Tibial artery (tissue), 4 donors: ENCODE measurements around the gene GCKR.
"Not testable (repeated sequence)": the region's sequence is repeated elsewhere in the genome, so short reads cannot be mapped to it uniquely, and the experiment has no call there.

Experiments used
- DNase-seq, 2 donors: peaks; one replicate each; pipeline ENCODE4 v3.0.0-alpha.2; 2019
- H3K27ac ChIP-seq, 2 donors: fragments of 200-600 bp; sonication (generic) in 1 of 2; 1 replicate in 1 of 2; 2 replicates in 1 of 2; pipeline ENCODE4 v1.5.1; 2018 to 2019; ENCODE audit warnings: mild to moderate bottlenecking in 1 of 2
- H3K27me3 ChIP-seq, 2 donors: fragments of 200-600 bp; sonication (generic) in 1 of 2; one replicate each; pipeline versions ENCODE4 v1.5.1 to v1.6.0; 2016 to 2019
- H3K36me3 ChIP-seq, 3 donors: fragments of 200-600 bp; sonication (generic) in 2 of 3; one replicate each; pipeline ENCODE4 v1.5.1; 2016 to 2019; ENCODE audit warnings: mild to moderate bottlenecking in 2 of 3
- H3K4me1 ChIP-seq, 4 donors: fragments of 200-600 bp; sonication (generic) in 2 of 4; 1 replicate in 3 of 4; 2 replicates in 1 of 4; pipeline ENCODE4 v1.5.1; 2016 to 2019
- H3K4me3 ChIP-seq, 2 donors: fragments of 200-600 bp; sonication (generic) in 1 of 2; 1 replicate in 1 of 2; 2 replicates in 1 of 2; pipeline ENCODE4 v1.5.1; 2018 to 2019; ENCODE audit warnings: mild to moderate bottlenecking in 2 of 2
- H3K9me3 ChIP-seq, 3 donors: fragments of 200-600 bp; sonication (generic) in 1 of 3; one replicate each; pipeline ENCODE4 v1.5.1; 2016 to 2019
- intact Hi-C: fragments of 100-400 bp; cut with DNase I; formaldehyde crosslinking; loops from one replicate; pipeline ENCODE4 v1.15.0; 2023; ENCODE audit warnings: low total_unique reads
- TF ChIP-seq, protein P1 (sequence below), 2 experiments: fragments of 200-600 bp in 1 of 2; fragments of 450-650 bp in 1 of 2; IDR thresholded peaks; one replicate each; pipeline ENCODE4 v1.5.1; 2017 to 2019; ENCODE audit warnings: antibody characterized with exemption in 2 of 2, mild to moderate bottlenecking in 1 of 2, moderate library complexity in 1 of 2

The GCKR gene

GRCh38 chr2:27527182-27527581, 30.5 kb downstream of the GCKR start:
- peaks cover 0 to 12% of the 10 kb centered on the region in 2 donors for H3K27me3 ChIP-seq
- H3K27ac ChIP-seq = no peak overlapping the region
- no peaks in the 10 kb centered on the region for H3K9me3 ChIP-seq
- no peaks in the 10 kb centered on the region for H3K36me3 ChIP-seq
- intact Hi-C loops = no loop called here
- TF ChIP-seq, protein P1, sequence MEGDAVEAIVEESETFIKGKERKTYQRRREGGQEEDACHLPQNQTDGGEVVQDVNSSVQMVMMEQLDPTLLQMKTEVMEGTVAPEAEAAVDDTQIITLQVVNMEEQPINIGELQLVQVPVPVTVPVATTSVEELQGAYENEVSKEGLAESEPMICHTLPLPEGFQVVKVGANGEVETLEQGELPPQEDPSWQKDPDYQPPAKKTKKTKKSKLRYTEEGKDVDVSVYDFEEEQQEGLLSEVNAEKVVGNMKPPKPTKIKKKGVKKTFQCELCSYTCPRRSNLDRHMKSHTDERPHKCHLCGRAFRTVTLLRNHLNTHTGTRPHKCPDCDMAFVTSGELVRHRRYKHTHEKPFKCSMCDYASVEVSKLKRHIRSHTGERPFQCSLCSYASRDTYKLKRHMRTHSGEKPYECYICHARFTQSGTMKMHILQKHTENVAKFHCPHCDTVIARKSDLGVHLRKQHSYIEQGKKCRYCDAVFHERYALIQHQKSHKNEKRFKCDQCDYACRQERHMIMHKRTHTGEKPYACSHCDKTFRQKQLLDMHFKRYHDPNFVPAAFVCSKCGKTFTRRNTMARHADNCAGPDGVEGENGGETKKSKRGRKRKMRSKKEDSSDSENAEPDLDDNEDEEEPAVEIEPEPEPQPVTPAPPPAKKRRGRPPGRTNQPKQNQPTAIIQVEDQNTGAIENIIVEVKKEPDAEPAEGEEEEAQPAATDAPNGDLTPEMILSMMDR (IDR thresholded peaks at IDR 0.05) = no peak
- no peak overlapping the region for H3K4me3 ChIP-seq
- DNase-seq = no peak
- H3K4me1 ChIP-seq = no peaks in the 10 kb centered on the region

GRCh38 chr2:27531983-27532382, 35.3 kb downstream of the GCKR start:
- no peaks in the 10 kb centered on the region for H3K9me3 ChIP-seq
- DNase-seq = no peak
- TF ChIP-seq, protein P1 (IDR thresholded peaks at IDR 0.05) = no peak
- no peaks in the 10 kb centered on the region for H3K4me1 ChIP-seq
- no peak overlapping the region for H3K4me3 ChIP-seq
- H3K27ac ChIP-seq = no peak overlapping the region
- intact Hi-C loops = no loop called here
- no peaks in the 10 kb centered on the region for H3K36me3 ChIP-seq
- peaks cover 0 to 2% of the 10 kb centered on the region in 2 donors for H3K27me3 ChIP-seq

- intact Hi-C loops = no loop called here
- Histone ChIP-seq H3K27me3 (no peaks in the 10 kb centered on the region), H3K36me3 (no peaks in the 10 kb centered on the region), H3K27ac (no peak overlapping the region), H3K4me1 (no peaks in the 10 kb centered on the region), H3K9me3 (no peaks in the 10 kb centered on the region), H3K4me3 (no peak overlapping the region)
- DNase-seq = no peak
- TF ChIP-seq, protein P1 (IDR thresholded peaks at IDR 0.05) = no peak
Measured at GRCh38 chr2:27537287-27537686, 40.6 kb downstream of the GCKR start.

GRCh38 chr2:27538839-27539450, 42.3 kb downstream of the GCKR start:
- H3K27me3 ChIP-seq, H3K27ac ChIP-seq, H3K4me3 ChIP-seq, intact Hi-C loops, H3K36me3 ChIP-seq, DNase-seq, H3K9me3 ChIP-seq, H3K4me1 ChIP-seq: not testable (repeated sequence)

DNA sequence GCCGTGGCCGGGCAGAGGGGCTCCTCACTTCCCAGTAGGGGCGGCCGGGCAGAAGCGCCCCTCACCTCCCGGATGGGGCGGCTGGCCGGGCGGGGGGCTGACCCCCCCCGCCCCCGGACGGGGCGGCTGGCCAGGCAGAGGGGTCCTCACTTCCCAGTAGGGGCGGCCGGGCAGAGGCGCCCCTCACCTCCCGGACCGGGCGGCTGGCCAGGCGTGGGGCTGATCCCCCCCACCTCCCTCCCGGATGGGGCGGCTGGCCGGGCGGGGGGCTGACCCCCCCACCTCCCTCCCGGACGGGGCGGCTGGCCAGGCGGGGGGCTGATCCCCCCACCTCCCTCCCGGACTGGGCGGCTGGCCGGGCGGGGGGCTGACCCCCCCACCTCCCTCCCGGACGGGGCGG, 43.0 kb downstream of the GCKR start:
- intact Hi-C loops, H3K4me1 ChIP-seq: not testable (repeated sequence)

GRCh38 chr2:27544143-27544821, 47.6 kb downstream of the GCKR start:
- H3K36me3 ChIP-seq = no peaks in the 10 kb centered on the region

More for the DNA sequence above, 43.0 kb downstream of the GCKR start:
- not testable (repeated sequence) for H3K27ac ChIP-seq, H3K27me3 ChIP-seq, H3K4me3 ChIP-seq, DNase-seq, H3K36me3 ChIP-seq, H3K9me3 ChIP-seq

More at GRCh38 chr2:27544143-27544821, 47.6 kb downstream of the GCKR start:
- intact Hi-C loops = no loop called here
- no peak for DNase-seq
- TF ChIP-seq, protein P1 (IDR thresholded peaks at IDR 0.05) = no peak
- no peaks in the 10 kb centered on the region for H3K4me1 ChIP-seq
- H3K27me3 ChIP-seq = no peaks in the 10 kb centered on the region
- H3K9me3 ChIP-seq = no peaks in the 10 kb centered on the region
- H3K27ac ChIP-seq = no peak overlapping the region
- no peak overlapping the region for H3K4me3 ChIP-seq
